Measurements from ENCODE around the gene FBXO31. TPM values are rescaled to one million over a fixed set of nuclear protein-coding genes. Genes with fewer than 3 reads are reported as not detected.

FBXO31 gene
- total and polyA plus RNA-seq, 2 donors (not counting 3 experiments of a cell fraction or from before 2014, with no cell fraction given), result 17.1 to 31.8 TPM

GRCh38 chr16:87350681-87351319 lies 32.8 kb downstream of the FBXO31 start:
- dilution Hi-C loops (cut with MboI; ENCODE audit: extremely low pct_ligation_motif_present, low sequenced_read_pairs), result no loop called here

More at GRCh38 chr16:87350681-87351319, 32.8 kb downstream of the FBXO31 start:
- no peaks in the 10 kb centered on the region for H4K20me1 ChIP-seq (replicated peaks; ENCODE audit: control insufficient read depth, extremely low read depth, insufficient read depth, low read length)
- no peaks in the 10 kb centered on the region for H3K9me1 ChIP-seq (replicated peaks; ENCODE audit: control insufficient read depth, extremely low read depth, insufficient read depth, low read length)
- ChIA-PET POLR2A (no interaction called here), CTCF (interaction anchor here (1.0 kb wide), 1 partner anchor 25 kb away, joined by 3 read pairs; no protein-coding TSS in a partner anchor)
- intact Hi-C loops (cut with micrococcal nuclease), result no loop called here
- no peak overlapping the region for H3K4me3 ChIP-seq (replicated peaks in 1 of 3; ENCODE audit: insufficient read depth in 1 of 3, low read depth in 1 of 3, low read length in 3 of 3)
- peaks cover 3 to 7% of the 10 kb centered on the region in 2 experiments for H3K36me3 ChIP-seq (ENCODE audit: control insufficient read depth in 2 of 2, extremely low read depth in 1 of 2, insufficient read depth in 2 of 2, low read length in 2 of 2)
- no TSS peak for BruUV-seq (replicated peaks)
- no peak for DNase-seq (ENCODE audit: low read depth, low spot score)
- no peaks in the 10 kb centered on the region for H3K27me3 ChIP-seq (ENCODE audit: control insufficient read depth in 2 of 2, insufficient read depth in 2 of 2, low read length in 2 of 2)
- no peak overlapping the region for H3K27ac ChIP-seq (ENCODE audit: insufficient read depth, low read depth, low read length)
- no peaks in the 10 kb centered on the region for H3K9me3 ChIP-seq (replicated peaks; ENCODE audit: control insufficient read depth, insufficient read depth, low read length)
- H3K79me2 ChIP-seq (ENCODE audit: control insufficient read depth, insufficient read depth, low read length), result no peaks in the 10 kb centered on the region
- FAIRE-seq, result no peak
- TF ChIP-seq POLR2AphosphoS5 (IDR thresholded peaks at IDR 0.05; ENCODE audit: insufficient read depth, low read depth, low read length), result no peak
- TF ChIP-seq EZH2 (IDR thresholded peaks at IDR 0.05; ENCODE audit: borderline replicate concordance, low read depth, low read length, severe bottlenecking), result no peak
- TF ChIP-seq GATA2 (IDR thresholded peaks at IDR 0.05; ENCODE audit: insufficient read depth, insufficient read length, low read depth, low read length), result no peak
- no peak for TF ChIP-seq CTCF (IDR thresholded peaks at IDR 0.05; ENCODE audit: extremely low read depth in 1 of 2, insufficient read depth in 1 of 2, low read depth in 1 of 2, low read length in 2 of 2)
- no peak for TF ChIP-seq POLR2A (IDR thresholded peaks at IDR 0.05; ENCODE audit: low read depth, low read length)
- no peak for TF ChIP-seq FOS (IDR thresholded peaks at IDR 0.05; ENCODE audit: borderline replicate concordance, insufficient read depth, low read length)
- no peak for TF ChIP-seq JUN (IDR thresholded peaks at IDR 0.05; ENCODE audit: borderline replicate concordance, insufficient read depth, insufficient read length, low read depth)
- no peak for TF ChIP-seq MAX (IDR thresholded peaks at IDR 0.05; ENCODE audit: insufficient read depth, insufficient read length)
- no peak for TF ChIP-seq MYC (IDR thresholded peaks at IDR 0.05; ENCODE audit: low read depth, low read length)
- H3K9ac ChIP-seq (replicated peaks; ENCODE audit: extremely low read depth, insufficient read depth, low read length), result no peak overlapping the region
- H2AFZ ChIP-seq (ENCODE audit: low read depth, low read length), result no peak overlapping the region
- H3K4me1 ChIP-seq (ENCODE audit: control insufficient read depth, extremely low read depth, insufficient read depth, low read length), result no peaks in the 10 kb centered on the region
- no peak overlapping the region for H3K4me2 ChIP-seq (ENCODE audit: insufficient read depth, low read length)

Measured in endothelial cell of umbilical vein (primary cell).